ENCODE data around the gene TGM6. TPM values are rescaled to one million over a fixed set of nuclear protein-coding genes. Genes with fewer than 3 reads are reported as not detected.
A peak's percentile ranks its signal among the peaks of the same experiment; 100 is the strongest.

TGM6 gene
- total and polyA plus RNA-seq, 10 donors, result not detected

DNA sequence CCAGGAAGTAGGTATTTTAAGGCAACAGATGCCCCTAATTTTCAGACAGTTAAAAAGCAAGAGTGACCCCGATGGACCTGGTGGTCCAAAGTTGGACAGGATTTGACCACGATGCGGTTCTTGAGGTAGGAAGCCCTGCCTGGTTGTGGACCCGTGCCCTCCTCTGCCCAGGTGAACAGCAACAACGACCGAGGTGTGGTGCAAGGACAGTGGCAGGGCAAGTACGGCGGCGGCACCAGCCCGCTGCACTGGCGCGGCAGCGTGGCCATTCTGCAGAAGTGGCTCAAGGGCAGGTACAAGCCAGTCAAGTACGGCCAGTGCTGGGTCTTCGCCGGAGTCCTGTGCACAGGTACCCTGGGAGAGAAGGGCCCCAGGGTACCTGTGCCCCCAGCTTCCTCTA is 18.7 kb downstream of the TGM6 start:
- H3K36me3 ChIP-seq, result no peaks in the 10 kb centered on the region
- H3K4me3 ChIP-seq, result no peak overlapping the region
- 92 to 97% (median 95%) methylated on average over 16 of the region's 16 CpGs for WGBS, 5 donors
- H3K9me3 ChIP-seq, result peaks cover 0 to 14% (median 5%) of the 10 kb centered on the region in 8 donors
- H3K4me1 ChIP-seq, result no peaks in the 10 kb centered on the region
- TF ChIP-seq POLR2A (IDR thresholded peaks at IDR 0.05) (no peak), POLR2AphosphoS5 (IDR thresholded peaks at IDR 0.05) (no peak)
- TF ChIP-seq, protein P1, sequence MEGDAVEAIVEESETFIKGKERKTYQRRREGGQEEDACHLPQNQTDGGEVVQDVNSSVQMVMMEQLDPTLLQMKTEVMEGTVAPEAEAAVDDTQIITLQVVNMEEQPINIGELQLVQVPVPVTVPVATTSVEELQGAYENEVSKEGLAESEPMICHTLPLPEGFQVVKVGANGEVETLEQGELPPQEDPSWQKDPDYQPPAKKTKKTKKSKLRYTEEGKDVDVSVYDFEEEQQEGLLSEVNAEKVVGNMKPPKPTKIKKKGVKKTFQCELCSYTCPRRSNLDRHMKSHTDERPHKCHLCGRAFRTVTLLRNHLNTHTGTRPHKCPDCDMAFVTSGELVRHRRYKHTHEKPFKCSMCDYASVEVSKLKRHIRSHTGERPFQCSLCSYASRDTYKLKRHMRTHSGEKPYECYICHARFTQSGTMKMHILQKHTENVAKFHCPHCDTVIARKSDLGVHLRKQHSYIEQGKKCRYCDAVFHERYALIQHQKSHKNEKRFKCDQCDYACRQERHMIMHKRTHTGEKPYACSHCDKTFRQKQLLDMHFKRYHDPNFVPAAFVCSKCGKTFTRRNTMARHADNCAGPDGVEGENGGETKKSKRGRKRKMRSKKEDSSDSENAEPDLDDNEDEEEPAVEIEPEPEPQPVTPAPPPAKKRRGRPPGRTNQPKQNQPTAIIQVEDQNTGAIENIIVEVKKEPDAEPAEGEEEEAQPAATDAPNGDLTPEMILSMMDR (IDR thresholded peaks at IDR 0.05 in 8 of 11, conservative IDR thresholded peaks at IDR 0.05 in 3 of 11), result no peak
- intact Hi-C loops (cut with DNase I; ENCODE audit: low total_unique reads), result no loop called here
- H3K27me3 ChIP-seq (replicated peaks in 1 of 7), result peaks cover 0 to 9% (median 0%) of the 10 kb centered on the region in 7 donors
- DNase-seq, result no peak
- no peak overlapping the region for H3K27ac ChIP-seq

DNA sequence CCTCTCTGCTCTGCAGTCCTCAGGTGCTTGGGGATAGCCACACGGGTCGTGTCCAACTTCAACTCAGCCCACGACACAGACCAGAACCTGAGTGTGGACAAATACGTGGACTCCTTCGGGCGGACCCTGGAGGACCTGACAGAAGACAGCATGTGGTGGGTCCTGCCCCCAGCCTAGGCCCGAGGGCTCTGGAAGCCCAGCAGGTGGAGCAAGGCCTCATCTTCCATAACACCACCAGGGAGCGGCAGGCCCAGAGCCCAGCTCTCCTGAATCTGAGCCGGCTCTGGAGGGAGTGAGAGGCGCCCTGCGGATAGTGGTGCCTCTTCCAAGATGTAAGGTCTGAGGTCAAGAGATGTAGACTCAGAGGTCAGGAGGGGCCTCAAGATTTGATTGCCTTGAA is 19.6 kb downstream of the TGM6 start:
- peaks cover 0 to 23% (median 13%) of the 10 kb centered on the region in 8 donors for H3K9me3 ChIP-seq
- H3K27ac ChIP-seq, result no peak overlapping the region
- DNase-seq, result no peak
- peaks cover 0 to under 1% (median 0%) of the 10 kb centered on the region in 7 donors for H3K27me3 ChIP-seq (replicated peaks in 1 of 7)
- H3K4me1 ChIP-seq, result no peaks in the 10 kb centered on the region
- H3K4me3 ChIP-seq, result no peak overlapping the region
- 88 to 92% (median 88%) methylated on average over 7 to 11 of the region's 11 CpGs for WGBS, 5 donors
- intact Hi-C loops (cut with DNase I; ENCODE audit: low total_unique reads), result no loop called here
- TF ChIP-seq POLR2A (IDR thresholded peaks at IDR 0.05), result no peak
- no peak for TF ChIP-seq POLR2AphosphoS5 (IDR thresholded peaks at IDR 0.05)
- TF ChIP-seq, protein P1 (IDR thresholded peaks at IDR 0.05 in 8 of 11, conservative IDR thresholded peaks at IDR 0.05 in 3 of 11), result no peak
- H3K36me3 ChIP-seq, result no peaks in the 10 kb centered on the region

DNA sequence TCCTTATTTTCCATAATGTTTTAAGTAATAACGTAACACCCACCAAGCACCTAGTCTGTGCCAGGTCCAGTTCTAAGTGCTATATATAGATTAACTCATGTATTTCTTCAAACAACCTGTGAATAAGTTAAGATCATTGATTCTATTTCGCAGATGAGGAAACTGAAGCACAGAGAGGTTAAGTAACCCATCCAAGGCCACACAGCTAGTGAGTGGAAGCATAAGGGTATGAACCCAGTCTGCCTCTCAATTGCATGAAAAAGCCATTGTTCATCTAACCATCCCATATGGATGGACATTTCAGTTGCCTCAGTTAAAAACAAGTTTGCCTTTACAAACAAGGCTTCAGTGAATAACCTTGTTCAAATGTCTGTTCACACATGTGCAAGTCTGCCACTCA is 20.8 kb downstream of the TGM6 start:
- Histone ChIP-seq H3K4me1 (no peaks in the 10 kb centered on the region), H3K9me3 (peaks cover 0 to 26% (median 15%) of the 10 kb centered on the region in 8 donors), H3K36me3 (no peaks in the 10 kb centered on the region), H3K4me3 (no peak overlapping the region), H3K27ac (no peak overlapping the region), H3K27me3 (replicated peaks in 1 of 7) (peaks cover 0 to 11% (median 0%) of the 10 kb centered on the region in 7 donors)
- TF ChIP-seq POLR2AphosphoS5 (IDR thresholded peaks at IDR 0.05) (no peak), POLR2A (IDR thresholded peaks at IDR 0.05) (no peak)
- TF ChIP-seq, protein P1 (IDR thresholded peaks at IDR 0.05 in 8 of 11, conservative IDR thresholded peaks at IDR 0.05 in 3 of 11), result no peak
- 88 to 98% (median 92%) methylated on average over 2 of the region's 2 CpGs for WGBS, 5 donors
- DNase-seq, result no peak
- intact Hi-C loops (cut with DNase I; ENCODE audit: low total_unique reads), result no loop called here

DNA sequence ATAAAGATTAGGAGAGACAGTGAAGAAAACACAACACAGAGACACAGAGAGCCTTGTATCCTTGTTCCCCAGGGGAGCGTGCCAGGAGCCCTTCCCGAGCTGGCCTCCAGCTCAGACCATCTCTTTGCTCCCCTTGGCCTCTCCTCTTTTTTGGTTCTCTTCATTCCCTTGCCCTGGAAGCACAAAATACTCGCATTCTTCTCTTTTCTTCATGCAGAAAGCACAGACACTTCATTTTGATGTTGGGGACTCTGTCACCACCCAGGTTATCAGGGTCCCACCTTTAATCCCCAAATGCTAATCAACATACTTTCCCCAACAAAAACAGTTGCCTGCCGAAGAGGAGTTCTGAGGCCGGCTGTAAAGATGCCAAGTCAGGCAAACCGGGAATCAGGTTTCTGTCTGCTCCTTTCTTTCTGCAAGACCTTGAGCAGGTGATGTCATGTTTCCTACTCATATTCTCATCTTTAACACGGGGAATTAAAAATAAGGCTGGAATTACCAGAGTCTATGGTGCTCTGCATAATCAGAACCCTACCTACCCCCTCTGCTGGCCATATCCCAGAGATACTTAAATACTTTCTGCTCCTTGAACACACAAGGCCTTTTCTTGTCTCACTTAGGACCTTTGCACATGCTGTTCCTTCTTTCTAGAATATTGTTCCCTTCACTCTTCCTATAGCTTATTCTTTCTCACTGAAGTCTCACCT is 21.7 kb downstream of the TGM6 start:
- intact Hi-C loops (cut with DNase I; ENCODE audit: low total_unique reads), result no loop called here
- H3K27ac ChIP-seq, result no peak overlapping the region
- H3K4me1 ChIP-seq, result no peaks in the 10 kb centered on the region
- no peak for DNase-seq
- peaks cover 0 to 20% (median 0%) of the 10 kb centered on the region in 7 donors for H3K27me3 ChIP-seq (replicated peaks in 1 of 7)
- TF ChIP-seq POLR2AphosphoS5 (IDR thresholded peaks at IDR 0.05) (no peak), POLR2A (IDR thresholded peaks at IDR 0.05) (no peak)
- TF ChIP-seq, protein P1 (IDR thresholded peaks at IDR 0.05 in 8 of 11, conservative IDR thresholded peaks at IDR 0.05 in 3 of 11), result peak in 2 of 11 experiments; percentile 20 to 25
- 58 to 66% (median 60%) methylated on average over 7 of the region's 7 CpGs for whole genome bisulfite sequencing, 5 donors
- H3K9me3 ChIP-seq, result peaks cover 0 to 26% (median 15%) of the 10 kb centered on the region in 8 donors
- H3K4me3 ChIP-seq, result no peak overlapping the region
- H3K36me3 ChIP-seq, result no peaks in the 10 kb centered on the region

All from spleen (tissue), 11 donors.